ENCODE measurements around the gene GPC3. TPM values are rescaled to one million over a fixed set of nuclear protein-coding genes. Genes with fewer than 3 reads are reported as not detected.

The GPC3 gene
- not detected in 2 replicates for total RNA-seq

GRCh38 chrX:133985164-133985966 lies at the start of gene GPC3:
Gene GPC3 (minus strand): TSS chrX:133985594.

Small RNA genes within 50 kb of the gene (small RNA-seq; reads per million reads assigned to genes)
- gene RNU6-203P: not detected

Measured in thoracic aorta endothelial cell (primary cell).